Inflammatory macrophage (primary cell): ENCODE data around the gene ZNF333.
"Not testable (repeated sequence)": the region's sequence is repeated elsewhere in the genome, so short reads cannot be mapped to it uniquely, and the experiment has no call there.

Experiments
- DNase-seq, 2 donors: peaks; one replicate each; pipeline ENCODE4 v3.0.0-alpha.2; 2020 to 2022

Gene ZNF333

GRCh38 chr19:14699641-14700040, 9.8 kb downstream of the ZNF333 start:
- DNase-seq, result no peak

GRCh38 chr19:14700711-14701375, 11.0 kb downstream of the ZNF333 start:
- no peak for DNase-seq

DNA sequence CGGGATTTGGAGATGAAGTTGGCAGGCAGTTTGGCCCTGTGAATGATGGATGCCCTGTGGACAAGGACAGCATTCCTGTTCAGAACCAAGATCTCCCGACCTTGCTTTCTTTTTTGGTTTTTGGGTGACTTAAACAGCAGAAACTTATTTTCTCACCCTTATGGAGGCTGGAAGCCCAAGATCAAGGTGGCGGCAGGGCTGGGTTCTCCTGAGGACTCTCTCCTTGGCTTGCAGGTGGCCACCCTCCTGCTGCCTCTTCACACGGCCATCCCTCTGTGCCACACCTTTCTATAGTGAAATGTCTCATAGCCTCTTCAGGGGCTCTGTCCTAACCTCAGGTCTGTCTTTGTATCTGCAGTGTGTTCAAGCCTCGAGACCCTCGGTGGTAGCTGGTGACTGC, 14.0 kb downstream of the ZNF333 start:
- no peak for DNase-seq

- no peak for DNase-seq
Observed at GRCh38 chr19:14704450-14704849, 14.6 kb downstream of the ZNF333 start.

- no peak for DNase-seq
Observed at GRCh38 chr19:14715841-14716240, 26.0 kb downstream of the ZNF333 start.

- no peak for DNase-seq
Observed at GRCh38 chr19:14718522-14719116, 28.8 kb downstream of the ZNF333 start.

DNA sequence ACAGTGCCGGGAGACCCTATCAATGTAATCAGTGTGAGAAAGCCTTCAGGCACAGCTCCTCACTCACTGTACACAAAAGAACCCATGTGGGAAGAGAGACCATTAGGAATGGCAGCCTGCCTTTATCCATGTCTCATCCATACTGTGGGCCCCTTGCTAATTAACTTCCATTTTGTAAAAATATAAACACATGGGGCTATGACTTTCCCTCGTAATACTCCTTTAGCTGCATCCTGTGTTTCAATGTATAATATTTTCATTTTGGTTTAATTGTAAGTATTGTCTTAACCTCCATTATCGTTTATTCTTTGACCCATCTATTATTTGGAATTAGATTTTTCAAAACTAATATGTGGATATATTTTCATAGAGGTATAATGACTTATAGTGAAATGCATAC, 29.3 kb downstream of the ZNF333 start:
- DNase-seq, result no peak

DNA sequence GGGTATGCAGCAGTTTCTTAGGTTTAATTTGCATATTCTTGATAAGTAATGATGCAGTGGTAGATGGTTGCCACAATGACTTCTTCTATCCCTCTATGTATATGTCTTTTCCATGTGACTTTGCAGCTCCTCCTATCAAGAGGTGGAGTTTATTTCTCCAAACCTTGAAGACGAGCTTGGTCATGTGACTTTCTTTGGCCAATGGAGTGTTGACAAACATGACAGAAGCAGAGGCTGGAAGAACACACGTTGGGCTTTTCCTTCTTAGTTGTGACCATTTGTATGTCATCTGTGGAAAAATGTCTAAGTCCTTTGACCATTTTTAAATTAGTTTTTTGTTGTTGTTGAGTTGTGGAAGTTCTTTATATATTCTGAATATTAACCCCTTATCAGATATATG, 32.3 kb downstream of the ZNF333 start:
- DNase-seq, result no peak

DNA sequence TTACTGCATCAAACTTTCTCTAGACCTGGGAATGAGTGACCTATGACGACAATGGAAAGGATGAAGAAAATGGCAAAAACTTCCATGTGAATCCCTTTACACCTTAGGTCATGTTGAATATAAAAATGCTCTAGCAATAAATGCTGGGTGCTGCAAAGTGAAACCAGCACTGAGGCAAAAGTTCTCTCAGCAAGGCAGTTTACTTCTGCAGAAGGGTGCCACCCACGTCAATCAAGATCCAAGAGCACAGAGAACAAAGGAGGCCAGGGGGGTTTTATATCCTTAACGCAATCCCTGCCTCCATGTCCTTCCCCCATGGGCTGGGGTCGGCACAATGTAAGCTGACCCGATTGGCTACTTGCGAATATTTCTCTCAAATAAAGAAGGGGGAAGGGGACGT, 38.7 kb downstream of the ZNF333 start:
- no peak for DNase-seq

DNA sequence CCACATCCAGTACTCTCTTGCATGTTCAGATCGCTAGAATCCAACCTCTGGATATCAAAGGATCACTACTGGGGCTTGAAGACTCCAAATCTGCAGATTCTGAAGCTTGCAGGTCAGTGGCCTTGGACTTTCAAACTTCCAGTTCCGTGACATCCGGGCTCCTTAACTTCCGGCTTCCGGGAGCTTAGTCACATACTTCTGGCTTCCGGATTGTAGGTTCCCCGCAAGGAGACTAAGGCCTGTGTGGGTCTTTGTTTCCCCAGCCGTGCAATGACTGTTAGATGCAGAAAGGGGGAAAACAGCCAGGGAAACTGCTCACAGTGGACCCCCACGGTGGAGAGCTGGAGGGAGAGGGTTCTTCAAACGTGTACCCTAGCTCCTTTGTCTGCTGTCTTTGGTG, 41.4 kb downstream of the ZNF333 start:
- no peak for DNase-seq

DNA sequence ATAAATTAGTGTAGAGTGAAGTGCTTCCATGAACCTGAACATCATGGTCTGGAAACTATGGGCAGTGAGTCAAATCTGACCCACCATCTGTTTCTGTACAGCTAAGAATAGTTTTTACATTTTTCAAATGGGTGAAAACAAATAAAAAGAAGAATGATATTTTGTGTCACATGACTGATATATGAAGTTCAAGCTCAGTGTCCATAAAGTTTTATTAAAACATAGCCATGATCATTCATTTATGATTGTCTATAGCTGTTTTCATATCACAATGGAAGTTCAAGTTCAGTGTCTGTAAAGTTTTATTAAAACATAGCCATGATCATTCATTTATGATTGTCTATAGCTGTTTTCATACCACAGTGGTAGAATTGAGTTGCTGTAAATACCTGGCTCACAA, 42.7 kb downstream of the ZNF333 start:
- no peak for DNase-seq

DNA sequence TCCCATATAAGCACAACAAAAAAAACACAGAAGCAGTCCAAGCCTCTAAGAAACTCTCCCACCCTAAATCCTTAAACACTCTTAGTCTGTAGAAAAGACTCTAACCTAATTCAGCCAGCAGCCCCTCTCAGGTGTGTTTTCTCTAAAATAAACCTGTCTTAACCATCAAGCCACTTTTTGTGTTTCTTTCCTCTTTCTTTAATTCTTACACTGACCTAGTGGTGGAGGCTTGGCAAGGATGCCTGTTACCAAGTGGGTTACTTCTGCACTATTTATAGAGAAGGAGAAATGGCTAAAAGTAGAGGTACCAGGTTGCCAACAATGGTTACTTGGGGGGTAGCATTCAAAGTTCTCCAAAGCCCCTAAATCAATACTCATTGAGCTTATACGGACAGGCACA, 43.7 kb downstream of the ZNF333 start:
- no peak for DNase-seq

DNA sequence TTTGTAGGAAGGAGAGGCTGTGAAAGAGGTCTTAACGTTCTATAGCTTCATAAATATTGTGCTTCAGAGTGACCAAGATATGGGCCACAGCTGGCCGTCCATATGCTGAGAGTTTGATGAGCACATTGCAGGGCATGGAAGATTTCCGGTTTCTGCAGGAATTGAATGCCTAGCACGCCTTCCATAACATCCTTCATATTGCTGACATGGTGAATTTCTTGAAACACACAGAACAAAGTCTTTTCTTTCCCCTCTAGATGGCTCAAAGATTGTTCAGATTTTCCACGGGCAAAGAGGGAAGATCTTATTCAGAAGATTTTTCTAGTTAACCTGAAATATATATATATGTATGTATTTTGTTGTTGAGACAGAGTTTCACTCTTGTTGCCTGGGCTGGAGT, 46.1 kb downstream of the ZNF333 start:
- no peak for DNase-seq

GRCh38 chr19:14746886-14747285, 57.0 kb downstream of the ZNF333 start:
- DNase-seq, result no peak

- DNase-seq, result no peak
Observed at GRCh38 chr19:14748601-14749000, 58.8 kb downstream of the ZNF333 start.

- no peak for DNase-seq
Observed at GRCh38 chr19:14758816-14759215, 69.0 kb downstream of the ZNF333 start.

DNA sequence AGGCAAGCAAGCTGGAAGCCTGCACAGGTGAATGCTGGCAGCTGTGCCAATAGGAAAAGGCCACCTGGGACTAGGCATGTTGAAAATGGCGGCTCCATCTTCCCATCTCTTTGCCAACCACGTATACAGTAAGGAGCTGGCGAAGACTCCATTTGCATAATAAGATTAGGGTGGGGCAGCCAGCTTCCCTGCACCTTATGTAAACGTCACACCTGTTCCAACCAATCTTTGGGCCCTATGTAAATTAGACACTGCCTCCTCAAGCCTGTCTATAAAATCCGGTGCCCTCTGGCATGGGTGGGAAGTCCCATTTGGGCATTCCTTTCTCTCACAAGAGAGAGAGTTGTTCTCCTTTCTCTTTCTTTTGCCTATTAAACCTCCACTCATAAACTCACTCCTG, 71.8 kb downstream of the ZNF333 start:
- no peak for DNase-seq

DNA sequence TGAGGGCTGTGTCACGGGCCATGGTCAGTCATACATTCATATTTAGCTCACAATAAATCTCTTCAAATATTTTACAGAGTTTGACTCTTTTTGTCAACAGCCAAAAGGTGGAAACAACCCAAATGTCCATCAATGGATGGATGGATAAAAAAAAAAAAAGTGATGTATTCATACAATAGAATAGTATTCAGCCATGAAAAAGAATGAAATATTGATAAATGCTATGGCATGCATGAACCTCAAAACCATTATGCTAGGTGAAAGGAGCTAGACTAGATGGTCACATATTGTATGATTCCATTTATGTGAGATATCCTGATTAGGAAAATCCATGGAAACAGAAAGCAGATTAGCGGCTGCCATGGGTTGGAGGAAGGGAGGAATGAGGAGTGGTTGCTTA, 72.3 kb downstream of the ZNF333 start:
- DNase-seq, result no peak

DNA sequence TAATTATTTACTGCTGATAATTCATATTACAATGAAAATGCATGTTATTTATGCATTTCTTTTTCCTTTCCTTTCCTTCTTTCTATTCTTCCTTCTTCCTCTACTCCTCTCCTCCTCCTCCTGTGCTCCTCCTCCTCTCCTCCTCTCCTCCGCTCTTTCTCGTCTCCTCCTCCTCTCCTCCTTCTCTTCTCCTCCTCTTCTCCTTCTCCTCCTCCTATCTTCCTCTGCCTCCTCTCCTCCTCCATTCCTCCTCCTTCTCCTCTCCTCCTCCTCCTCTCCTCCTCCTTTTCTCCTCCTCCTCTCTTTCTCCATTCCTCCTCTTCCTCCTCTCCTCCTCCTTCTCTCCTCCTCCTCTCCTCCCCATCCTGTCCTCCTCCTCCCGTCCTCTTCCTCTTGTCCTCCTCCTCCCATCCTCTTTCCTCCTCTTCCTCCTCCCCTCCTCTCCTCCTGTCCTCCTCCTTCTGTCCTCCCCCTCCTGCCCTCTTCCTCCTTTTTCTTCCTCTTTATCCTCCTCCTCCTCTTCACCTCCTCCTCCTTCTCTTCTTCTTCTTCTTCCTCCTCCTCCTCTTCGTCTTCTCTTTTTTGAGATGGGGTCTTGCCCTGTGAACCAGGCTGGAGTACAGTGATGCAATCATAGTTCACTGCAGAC, 73.8 kb downstream of the ZNF333 start:
- no peak for DNase-seq

- no peak for DNase-seq
Observed at GRCh38 chr19:14764401-14764800, 74.6 kb downstream of the ZNF333 start.

DNA sequence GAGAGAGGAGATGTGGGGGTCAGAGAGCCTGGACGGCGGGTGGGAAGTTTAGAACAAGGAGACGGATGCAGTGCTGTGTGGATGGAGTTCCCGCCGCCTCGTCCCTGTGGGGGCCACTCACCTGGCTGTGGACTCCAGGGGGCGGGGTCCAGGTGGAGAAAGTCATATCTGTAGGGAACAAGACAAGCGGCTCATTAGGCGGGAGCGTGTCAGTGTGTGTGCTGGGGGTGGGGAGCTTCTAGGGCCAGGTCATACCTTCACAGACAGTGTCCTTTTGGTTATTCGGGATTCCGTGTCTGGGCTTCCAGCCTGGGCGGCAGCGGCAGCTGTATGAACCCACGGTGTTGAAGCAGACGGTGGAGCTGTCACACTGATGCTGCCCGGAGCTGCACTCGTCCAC, 75.6 kb downstream of the ZNF333 start:
- DNase-seq, result not testable (repeated sequence)

- not testable (repeated sequence) for DNase-seq
Observed at GRCh38 chr19:14765841-14766240, 76.0 kb downstream of the ZNF333 start.

- DNase-seq, result no peak
Observed at GRCh38 chr19:14767466-14767971, 77.7 kb downstream of the ZNF333 start.

GRCh38 chr19:14768001-14768400, 78.2 kb downstream of the ZNF333 start:
- DNase-seq, result no peak
